Measurements from ENCODE around the gene ACOT8.

- TF ChIP-seq CREB1 (IDR thresholded peaks at IDR 0.05) (no peak), SIN3A (conservative IDR thresholded peaks at IDR 0.05 in 1 of 2, IDR thresholded peaks at IDR 0.05 in 1 of 2; ENCODE audit: low read depth in 1 of 2, low read length in 2 of 2) (no peak), CTBP2 (IDR thresholded peaks at IDR 0.05; ENCODE audit: borderline replicate concordance, insufficient read depth, insufficient read length, low read length) (no peak), CBX8 (IDR thresholded peaks at IDR 0.05; ENCODE audit: borderline replicate concordance, low read depth, low read length) (no peak), GTF2F1 (IDR thresholded peaks at IDR 0.05; ENCODE audit: borderline replicate concordance, low read depth, low read length) (no peak), CTCF (IDR thresholded peaks at IDR 0.05; ENCODE audit: control extremely low read depth in 1 of 3, insufficient read depth in 1 of 3, low read depth in 1 of 3, low read length in 3 of 3) (no peak), RXRA (IDR thresholded peaks at IDR 0.05; ENCODE audit: insufficient read depth, low read depth, low read length) (no peak), MAX (IDR thresholded peaks at IDR 0.05) (no peak), RAD21 (IDR thresholded peaks at IDR 0.05 in 1 of 2, conservative IDR thresholded peaks at IDR 0.05 in 1 of 2; ENCODE audit: low read depth in 2 of 2, low read length in 2 of 2) (no peak), POLR2A (IDR thresholded peaks at IDR 0.05; ENCODE audit: control extremely low read depth in 1 of 2, low read depth in 2 of 2, low read length in 2 of 2) (no peak)
These were observed 8.1 kb downstream of the ACOT8 start for GRCh38 chr20:45848969-45849582.

Measured in H1 (cell line).